ENCODE measurements around the gene ADAMTS18. TPM values are rescaled to one million over a fixed set of nuclear protein-coding genes. Genes with fewer than 3 reads are reported as not detected.

The ADAMTS18 gene
- total RNA-seq, 1 donor from 2014 or later: 7.9 TPM

GRCh38 chr16:77327717-77328116 lies 107.1 kb downstream of the ADAMTS18 start:
- Mint-ChIP-seq H3K4me1 (ENCODE audit: unreplicated experiment) (peaks cover 21% of the 10 kb centered on the region), H3K27me3 (peaks cover 3% of the 10 kb centered on the region), H3K27ac (no peak overlapping the region), H3K9me3 (no peaks in the 10 kb centered on the region), H3K36me3 (no peaks in the 10 kb centered on the region), H3K4me3 (no peak overlapping the region)
- DNase-seq (ENCODE audit: extremely low spot score, unreplicated experiment): no peak
- TF ChIP-seq, protein P1, sequence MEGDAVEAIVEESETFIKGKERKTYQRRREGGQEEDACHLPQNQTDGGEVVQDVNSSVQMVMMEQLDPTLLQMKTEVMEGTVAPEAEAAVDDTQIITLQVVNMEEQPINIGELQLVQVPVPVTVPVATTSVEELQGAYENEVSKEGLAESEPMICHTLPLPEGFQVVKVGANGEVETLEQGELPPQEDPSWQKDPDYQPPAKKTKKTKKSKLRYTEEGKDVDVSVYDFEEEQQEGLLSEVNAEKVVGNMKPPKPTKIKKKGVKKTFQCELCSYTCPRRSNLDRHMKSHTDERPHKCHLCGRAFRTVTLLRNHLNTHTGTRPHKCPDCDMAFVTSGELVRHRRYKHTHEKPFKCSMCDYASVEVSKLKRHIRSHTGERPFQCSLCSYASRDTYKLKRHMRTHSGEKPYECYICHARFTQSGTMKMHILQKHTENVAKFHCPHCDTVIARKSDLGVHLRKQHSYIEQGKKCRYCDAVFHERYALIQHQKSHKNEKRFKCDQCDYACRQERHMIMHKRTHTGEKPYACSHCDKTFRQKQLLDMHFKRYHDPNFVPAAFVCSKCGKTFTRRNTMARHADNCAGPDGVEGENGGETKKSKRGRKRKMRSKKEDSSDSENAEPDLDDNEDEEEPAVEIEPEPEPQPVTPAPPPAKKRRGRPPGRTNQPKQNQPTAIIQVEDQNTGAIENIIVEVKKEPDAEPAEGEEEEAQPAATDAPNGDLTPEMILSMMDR (conservative IDR thresholded peaks at IDR 0.05): no peak

- H3K27me3 Mint-ChIP-seq: peaks cover 3% of the 10 kb centered on the region
- no peak overlapping the region for H3K4me3 Mint-ChIP-seq
- TF ChIP-seq, protein P1 (conservative IDR thresholded peaks at IDR 0.05): no peak
- DNase-seq (ENCODE audit: extremely low spot score, unreplicated experiment): no peak
- H3K27ac Mint-ChIP-seq: no peak overlapping the region
- H3K36me3 Mint-ChIP-seq: no peaks in the 10 kb centered on the region
- H3K4me1 Mint-ChIP-seq (ENCODE audit: unreplicated experiment): peaks cover 3% of the 10 kb centered on the region
- H3K9me3 Mint-ChIP-seq: no peaks in the 10 kb centered on the region
Observed at GRCh38 chr16:77324729-77325128, 110.1 kb downstream of the ADAMTS18 start.

DNA sequence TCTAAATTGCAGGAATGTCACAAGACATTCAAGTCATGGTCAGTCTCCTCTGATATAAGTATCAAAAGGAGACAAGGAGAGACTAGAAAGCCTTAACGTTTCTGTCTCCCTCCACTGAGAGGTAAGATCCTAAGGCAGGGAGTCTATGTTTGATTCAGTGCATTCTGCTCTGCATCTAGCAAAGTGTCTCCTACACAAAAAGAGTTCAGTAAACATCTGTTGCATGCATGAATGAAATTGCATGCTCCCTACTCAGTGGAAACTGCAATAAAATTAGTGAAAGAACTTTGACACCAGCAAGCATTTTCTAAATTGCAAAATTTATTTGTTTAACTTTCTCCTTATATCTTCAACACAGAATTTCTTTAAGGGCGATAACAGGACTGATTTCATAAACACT lies 111.1 kb downstream of the ADAMTS18 start:
- no peaks in the 10 kb centered on the region for H3K9me3 Mint-ChIP-seq
- no peaks in the 10 kb centered on the region for H3K36me3 Mint-ChIP-seq
- no peak overlapping the region for H3K27ac Mint-ChIP-seq
- no peak overlapping the region for H3K4me3 Mint-ChIP-seq
- H3K27me3 Mint-ChIP-seq: peaks cover 3% of the 10 kb centered on the region
- peaks cover 3% of the 10 kb centered on the region for H3K4me1 Mint-ChIP-seq (ENCODE audit: unreplicated experiment)
- DNase-seq (ENCODE audit: extremely low spot score, unreplicated experiment): no peak
- TF ChIP-seq, protein P1 (conservative IDR thresholded peaks at IDR 0.05): no peak

DNA sequence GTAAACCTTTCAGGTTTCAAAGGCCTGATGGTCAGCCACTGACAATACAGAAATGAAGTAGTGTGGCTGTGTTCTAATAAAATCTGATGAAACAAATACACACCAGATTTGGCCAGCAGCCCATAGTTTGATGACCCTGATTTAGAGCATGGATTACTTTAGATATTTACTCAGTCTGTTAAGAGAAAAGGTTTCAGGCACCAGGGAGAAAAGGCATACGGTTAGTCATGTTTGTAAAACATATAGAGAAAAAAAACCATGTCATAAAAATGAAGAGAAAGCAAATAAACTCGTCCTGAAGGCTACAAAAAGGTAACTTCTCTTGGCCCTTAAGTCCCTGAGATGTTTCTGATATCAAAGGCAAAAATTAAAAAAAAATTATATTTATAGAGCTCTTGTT lies 112.1 kb downstream of the ADAMTS18 start:
- no peaks in the 10 kb centered on the region for H3K9me3 Mint-ChIP-seq
- no peak for DNase-seq (ENCODE audit: extremely low spot score, unreplicated experiment)
- no peak overlapping the region for H3K27ac Mint-ChIP-seq
- no peak overlapping the region for H3K4me3 Mint-ChIP-seq
- peaks cover 3% of the 10 kb centered on the region for H3K4me1 Mint-ChIP-seq (ENCODE audit: unreplicated experiment)
- peaks cover 5% of the 10 kb centered on the region for H3K27me3 Mint-ChIP-seq
- TF ChIP-seq, protein P1 (conservative IDR thresholded peaks at IDR 0.05): no peak
- no peaks in the 10 kb centered on the region for H3K36me3 Mint-ChIP-seq

- no peak for DNase-seq (ENCODE audit: extremely low spot score, unreplicated experiment)
Observed at GRCh38 chr16:77317059-77317458, 117.8 kb downstream of the ADAMTS18 start.

More at GRCh38 chr16:77317059-77317458, 117.8 kb downstream of the ADAMTS18 start:
- H3K27me3 Mint-ChIP-seq: peaks cover 6% of the 10 kb centered on the region
- no peak overlapping the region for H3K4me3 Mint-ChIP-seq
- no peak overlapping the region for H3K27ac Mint-ChIP-seq
- no peaks in the 10 kb centered on the region for H3K36me3 Mint-ChIP-seq
- TF ChIP-seq, protein P1 (conservative IDR thresholded peaks at IDR 0.05): no peak
- H3K9me3 Mint-ChIP-seq: no peaks in the 10 kb centered on the region
- peaks cover under 1% of the 10 kb centered on the region for H3K4me1 Mint-ChIP-seq (ENCODE audit: unreplicated experiment)
